Activated CD8-positive, alpha-beta T cell treated with anti-CD3 and anti-CD28 coated beads for 36 hours (primary cell): ENCODE data around the gene NPTXR. TPM values are rescaled to one million over a fixed set of nuclear protein-coding genes. Genes with fewer than 3 reads are reported as not detected.

Experiments
- ATAC-seq: fragments of 200-7000 bp; cut with Tn5 transposase; one replicate; pipeline ENCODE4 v1.10.0; 2021; ENCODE audit warnings: mild to moderate bottlenecking, moderate library complexity
- CTCF ChIA-PET: fragments of 350-600 bp; sonication (Branson Sonifier 250); formaldehyde crosslinking; loops from one replicate; lab custom pipeline; 2021; ENCODE audit warnings: antibody characterized with exemption; lab: Charles Lee
- POLR2A ChIA-PET: fragments of 350-600 bp; sonication (Branson Sonifier 250); formaldehyde crosslinking; loops from one replicate; lab custom pipeline; 2021; ENCODE audit warnings: antibody characterized with exemption; lab: Charles Lee
- DNase-seq: peaks from one replicate; pipeline ENCODE4 v3.0.0-alpha.2; 2020
- H3K27ac Mint-ChIP-seq: one replicate; pipeline ENCODE4 v1.8.0; 2021; ENCODE audit warnings: mild to moderate bottlenecking, mixed read lengths
- H3K27me3 Mint-ChIP-seq: one replicate; pipeline ENCODE4 v1.8.0; 2021; ENCODE audit warnings: mixed read lengths
- H3K36me3 Mint-ChIP-seq: one replicate; pipeline ENCODE4 v1.8.0; 2021; ENCODE audit warnings: low read depth, mixed read lengths
- H3K4me1 Mint-ChIP-seq: one replicate; pipeline ENCODE4 v1.8.0; 2021; ENCODE audit warnings: low read depth, mixed read lengths
- H3K4me3 Mint-ChIP-seq: one replicate; pipeline ENCODE4 v1.8.0; 2021; ENCODE audit warnings: mild to moderate bottlenecking, moderate library complexity, mixed read lengths
- H3K9me3 Mint-ChIP-seq: one replicate; pipeline ENCODE4 v1.8.0; 2021; ENCODE audit warnings: mixed read lengths
- intact Hi-C: fragments of 100-400 bp; cut with micrococcal nuclease; formaldehyde crosslinking; loops from one replicate; pipeline ENCODE4 v1.10.0; 2022
- total RNA-seq, 2 experiments: library from RNA; stranded (reverse); gene quantifications; one replicate each; pipeline ENCODE4 v1.2.3, GENCODE V29; 2021
- TF ChIP-seq, protein P1 (sequence below): fragments of 200-600 bp; IDR thresholded peaks from one replicate; pipeline ENCODE4 v1.8.0; 2022; ENCODE audit warnings: antibody characterized with exemption, mild to moderate bottlenecking

The NPTXR gene
- total RNA-seq, 2 experiments from 2014 or later, result 0.69 to 0.83 TPM

- CTCF ChIA-PET, result interaction anchor here (0.9 to 1.8 kb wide), 4 partner anchors 25 to 120 kb away, joined by 3 to 6 read pairs (median 4); no protein-coding TSS in a partner anchor
- POLR2A ChIA-PET, result interaction anchor here (1.1 to 1.8 kb wide), 3 partner anchors 9 to 18 kb away, joined by 3 to 5 read pairs (median 4); no protein-coding TSS in a partner anchor
- H3K27ac Mint-ChIP-seq, result no peak overlapping the region
- no peaks in the 10 kb centered on the region for H3K36me3 Mint-ChIP-seq
- ATAC-seq (no peak), DNase-seq (no peak)
- peaks cover 10% of the 10 kb centered on the region for H3K4me1 Mint-ChIP-seq
- no peaks in the 10 kb centered on the region for H3K9me3 Mint-ChIP-seq
- intact Hi-C loops, result no loop called here
- TF ChIP-seq, protein P1, sequence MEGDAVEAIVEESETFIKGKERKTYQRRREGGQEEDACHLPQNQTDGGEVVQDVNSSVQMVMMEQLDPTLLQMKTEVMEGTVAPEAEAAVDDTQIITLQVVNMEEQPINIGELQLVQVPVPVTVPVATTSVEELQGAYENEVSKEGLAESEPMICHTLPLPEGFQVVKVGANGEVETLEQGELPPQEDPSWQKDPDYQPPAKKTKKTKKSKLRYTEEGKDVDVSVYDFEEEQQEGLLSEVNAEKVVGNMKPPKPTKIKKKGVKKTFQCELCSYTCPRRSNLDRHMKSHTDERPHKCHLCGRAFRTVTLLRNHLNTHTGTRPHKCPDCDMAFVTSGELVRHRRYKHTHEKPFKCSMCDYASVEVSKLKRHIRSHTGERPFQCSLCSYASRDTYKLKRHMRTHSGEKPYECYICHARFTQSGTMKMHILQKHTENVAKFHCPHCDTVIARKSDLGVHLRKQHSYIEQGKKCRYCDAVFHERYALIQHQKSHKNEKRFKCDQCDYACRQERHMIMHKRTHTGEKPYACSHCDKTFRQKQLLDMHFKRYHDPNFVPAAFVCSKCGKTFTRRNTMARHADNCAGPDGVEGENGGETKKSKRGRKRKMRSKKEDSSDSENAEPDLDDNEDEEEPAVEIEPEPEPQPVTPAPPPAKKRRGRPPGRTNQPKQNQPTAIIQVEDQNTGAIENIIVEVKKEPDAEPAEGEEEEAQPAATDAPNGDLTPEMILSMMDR, result no peak
- H3K4me3 Mint-ChIP-seq, result peak overlapping the region; percentile 15
- H3K27me3 Mint-ChIP-seq, result peaks cover 21% of the 10 kb centered on the region
Measured at GRCh38 chr22:38845004-38845740, 1.3 kb upstream of the NPTXR start.

DNA sequence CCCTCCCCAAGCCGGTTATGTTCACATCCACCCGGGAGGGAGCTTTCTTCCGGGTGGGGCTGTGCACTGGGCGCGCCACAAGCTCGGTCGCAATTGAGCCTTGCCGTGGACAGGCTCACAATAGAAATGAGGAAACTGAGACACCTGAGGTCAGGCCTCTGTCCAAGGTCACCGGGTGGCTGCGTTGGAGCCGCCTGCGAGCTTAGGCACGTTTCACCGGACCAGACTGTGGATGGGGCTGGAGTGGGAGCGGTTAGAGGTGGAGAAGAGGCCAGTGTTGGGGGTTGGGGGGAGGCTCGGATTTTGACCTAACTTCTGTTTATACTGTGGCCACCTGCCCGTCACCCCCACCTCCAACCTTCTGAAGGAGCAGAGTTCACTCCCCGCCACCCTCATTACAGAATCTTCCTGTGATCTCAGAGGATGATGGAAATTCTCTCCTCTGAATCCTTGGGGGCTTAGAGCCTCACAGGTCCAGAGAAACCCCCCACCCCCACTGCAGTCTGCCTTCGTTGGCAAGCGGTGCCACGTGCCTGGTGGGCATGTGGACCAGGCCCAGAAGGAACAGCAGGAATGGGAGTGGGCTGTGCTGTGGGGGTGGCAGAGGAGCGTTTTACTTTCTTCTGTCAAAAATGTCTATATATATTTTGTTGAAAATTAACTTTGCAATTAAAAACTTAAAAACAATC, 631 bp upstream of the NPTXR start:
- Mint-ChIP-seq H3K36me3 (no peaks in the 10 kb centered on the region), H3K9me3 (no peaks in the 10 kb centered on the region), H3K4me3 (peak overlapping the region; percentile 32), H3K27me3 (peaks cover 21% of the 10 kb centered on the region), H3K4me1 (peaks cover 10% of the 10 kb centered on the region), H3K27ac (no peak overlapping the region)
- ATAC-seq (no peak), DNase-seq (no peak)
- TF ChIP-seq, protein P1, result no peak
- POLR2A ChIA-PET, result interaction anchor here (0.6 to 1.8 kb wide), 6 partner anchors 9 to 19 kb away, joined by 3 to 5 read pairs (median 4); no protein-coding TSS in a partner anchor
- intact Hi-C loops, result no loop called here
- CTCF ChIA-PET, result interaction anchor here (0.9 to 2.4 kb wide), 8 partner anchors 12 to 119 kb away, joined by 3 to 18 read pairs (median 5); no protein-coding TSS in a partner anchor

GRCh38 chr22:38843201-38843656, 599 bp downstream of the NPTXR start:
- H3K27ac Mint-ChIP-seq, result no peak overlapping the region
- ATAC-seq, result peak; percentile 86

DNA sequence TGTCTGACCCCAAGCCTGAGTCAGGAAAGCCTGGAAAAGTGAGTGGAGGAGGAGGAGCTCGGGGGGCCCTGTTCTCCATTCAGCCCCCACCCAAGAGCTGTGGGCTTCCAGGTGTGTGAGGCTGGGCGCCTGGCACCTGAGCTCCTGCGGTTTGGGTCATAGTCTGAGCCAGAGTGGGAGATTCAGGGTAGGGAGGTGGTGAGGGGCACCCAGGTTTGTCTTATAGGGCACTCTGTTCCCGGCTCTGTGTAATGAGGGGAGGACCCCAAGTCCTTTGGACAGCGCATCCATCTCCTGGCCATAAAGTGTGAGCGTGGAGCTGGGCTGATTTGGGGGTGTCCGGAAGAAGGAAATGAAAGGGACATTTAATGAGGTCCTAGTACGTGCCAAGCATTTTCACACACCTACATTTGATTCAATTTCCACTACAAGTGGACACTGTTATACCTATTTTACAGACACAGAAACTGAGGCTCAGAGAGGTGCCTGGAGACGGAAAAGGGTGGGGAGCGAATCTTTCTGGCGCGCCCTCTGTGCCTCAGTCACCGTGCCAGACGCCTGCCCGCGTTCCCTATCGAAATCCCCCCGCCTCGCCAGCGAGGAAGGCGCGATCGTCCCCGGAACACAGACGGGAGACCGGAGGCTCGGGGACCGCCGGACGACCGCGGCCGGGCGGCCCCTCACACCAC, 1.2 kb downstream of the NPTXR start:
- no peak overlapping the region for H3K27ac Mint-ChIP-seq
- intact Hi-C loops, result no loop called here
- no peaks in the 10 kb centered on the region for H3K9me3 Mint-ChIP-seq
- ATAC-seq (no peak), DNase-seq (no peak)
- H3K4me3 Mint-ChIP-seq, result peak overlapping the region; percentile 64
- TF ChIP-seq, protein P1, result no peak
- peaks cover 10% of the 10 kb centered on the region for H3K4me1 Mint-ChIP-seq
- no peaks in the 10 kb centered on the region for H3K36me3 Mint-ChIP-seq
- POLR2A ChIA-PET, result interaction anchor here (0.7 to 1.6 kb wide), 4 partner anchors 11 to 85 kb away, joined by 3 to 4 read pairs (median 4); no protein-coding TSS in a partner anchor
- CTCF ChIA-PET, result interaction anchor here (1.1 to 2.4 kb wide), 12 partner anchors 10 to 108 kb away, joined by 3 to 18 read pairs (median 6); no protein-coding TSS in a partner anchor
- H3K27me3 Mint-ChIP-seq, result peaks cover 21% of the 10 kb centered on the region

More at GRCh38 chr22:38843201-38843656, 599 bp downstream of the NPTXR start:
- ChIA-PET POLR2A (interaction anchor here (0.7 to 1.6 kb wide), 5 partner anchors 8 to 85 kb away, joined by 3 to 4 read pairs (median 4); no protein-coding TSS in a partner anchor), CTCF (interaction anchor here (1.1 to 2.4 kb wide), 12 partner anchors 10 to 109 kb away, joined by 3 to 18 read pairs (median 6); no protein-coding TSS in a partner anchor)
- intact Hi-C loops, result no loop called here
- Mint-ChIP-seq H3K27me3 (peaks cover 21% of the 10 kb centered on the region), H3K4me1 (peaks cover 10% of the 10 kb centered on the region), H3K4me3 (peak overlapping the region; percentile 18), H3K36me3 (no peaks in the 10 kb centered on the region), H3K9me3 (no peaks in the 10 kb centered on the region)
- DNase-seq, result peak; percentile 63
- TF ChIP-seq, protein P1, result peak; percentile 38
